Stimulated activated CD4-positive, alpha-beta T cell treated with anti-CD3 and anti-CD28 coated beads, TNF-alpha, amount 100 ng/mL, for 4 hours (primary cell): ENCODE results near the gene ACOX2.
"Not testable (repeated sequence)": the region's sequence is repeated elsewhere in the genome, so short reads cannot be mapped to it uniquely, and the experiment has no call there.

ENCODE experiments used
- DNase-seq, 3 experiments: peaks; one replicate each; pipeline ENCODE4 v3.0.0-alpha.2; 2020; ENCODE audit warnings: low read depth in 3 of 3

The ACOX2 gene

DNA sequence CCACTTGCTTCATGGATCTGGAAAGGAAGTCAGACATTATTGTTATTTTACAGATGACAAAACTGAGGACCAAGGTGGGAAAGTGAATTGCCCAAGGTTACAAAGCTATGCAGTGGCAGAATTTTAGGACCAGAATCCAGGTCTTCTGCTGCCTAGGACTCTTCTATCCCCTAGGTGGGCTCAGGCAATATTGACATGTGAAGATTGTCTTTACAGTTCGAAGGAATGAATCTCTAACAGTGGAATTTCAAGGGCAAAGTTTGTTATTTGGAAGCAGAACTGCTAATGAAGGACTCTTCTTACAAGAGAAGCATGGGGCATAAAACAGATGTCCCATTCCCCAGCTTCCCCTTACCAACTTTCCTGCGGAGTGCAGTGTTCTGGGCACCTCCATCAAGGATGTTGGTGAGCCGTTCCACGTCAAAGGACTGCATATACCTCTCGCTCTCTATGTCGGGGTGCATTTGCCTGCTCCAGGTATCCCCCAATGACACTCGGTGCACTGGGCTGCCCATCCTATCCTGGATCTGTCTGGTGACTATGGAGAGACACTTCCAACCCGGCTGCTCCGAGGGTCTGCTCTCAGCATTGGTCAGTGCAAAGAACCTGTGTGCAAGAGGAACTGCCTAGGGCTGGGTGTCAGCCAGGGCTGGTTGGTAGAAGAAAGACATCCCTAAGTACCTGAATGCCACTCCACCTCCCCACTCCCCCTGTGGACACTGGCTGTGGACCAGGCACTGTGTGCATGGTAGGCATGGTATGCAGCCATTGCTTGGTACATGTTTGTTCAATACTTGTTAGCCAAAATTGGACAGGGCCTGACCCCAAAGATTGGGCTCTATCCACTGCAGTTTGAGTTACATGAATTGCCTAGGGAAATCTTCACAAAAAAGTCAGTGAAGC is 2.1 kb downstream of the ACOX2 start:
- no peak for DNase-seq

DNA sequence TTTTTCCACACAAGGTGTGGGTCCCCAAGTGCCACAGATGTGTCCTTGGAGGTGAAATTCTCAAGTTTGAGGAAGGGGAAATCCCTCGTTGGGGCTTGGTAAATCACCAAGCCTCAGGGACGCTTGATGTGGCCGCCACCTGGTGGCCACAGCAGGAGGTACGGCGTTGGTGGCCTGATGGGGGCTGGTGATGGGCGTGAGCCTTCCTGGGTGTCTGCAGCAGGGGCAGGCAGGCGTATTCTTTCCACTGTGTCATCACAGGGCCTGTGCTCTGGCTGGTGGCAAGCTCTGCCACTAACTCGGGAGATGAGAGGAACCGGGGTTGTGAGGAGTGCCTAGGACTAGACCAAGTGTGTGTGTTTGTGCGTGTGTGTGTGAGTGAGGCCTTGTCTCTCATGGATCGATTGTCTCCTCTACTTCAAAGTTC is 4.2 kb downstream of the ACOX2 start:
- peak; percentile 55 to 79 (median 74) for DNase-seq

DNA sequence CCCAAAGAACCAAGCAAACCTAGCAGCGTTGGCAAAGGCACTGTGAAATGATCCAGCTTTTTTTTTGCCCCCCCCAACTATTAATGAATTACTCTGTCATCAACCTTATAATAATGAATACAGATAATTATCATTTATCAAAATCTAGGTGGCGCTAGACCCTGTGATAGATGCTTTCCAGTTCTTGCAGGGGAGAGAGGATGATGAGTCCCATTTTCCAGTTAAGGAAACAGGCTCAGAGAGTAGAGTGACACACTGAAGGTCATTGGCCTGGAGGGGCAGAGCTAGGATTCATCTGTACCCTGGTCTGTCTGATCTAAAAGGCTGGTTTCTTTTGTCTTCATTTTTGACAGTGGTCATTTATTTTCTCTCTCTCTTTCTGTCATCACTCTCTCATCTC is 5.0 kb downstream of the ACOX2 start:
- DNase-seq, result no peak

- DNase-seq, result no peak
Measured at GRCh38 chr3:58531555-58531954, 5.4 kb downstream of the ACOX2 start.

DNA sequence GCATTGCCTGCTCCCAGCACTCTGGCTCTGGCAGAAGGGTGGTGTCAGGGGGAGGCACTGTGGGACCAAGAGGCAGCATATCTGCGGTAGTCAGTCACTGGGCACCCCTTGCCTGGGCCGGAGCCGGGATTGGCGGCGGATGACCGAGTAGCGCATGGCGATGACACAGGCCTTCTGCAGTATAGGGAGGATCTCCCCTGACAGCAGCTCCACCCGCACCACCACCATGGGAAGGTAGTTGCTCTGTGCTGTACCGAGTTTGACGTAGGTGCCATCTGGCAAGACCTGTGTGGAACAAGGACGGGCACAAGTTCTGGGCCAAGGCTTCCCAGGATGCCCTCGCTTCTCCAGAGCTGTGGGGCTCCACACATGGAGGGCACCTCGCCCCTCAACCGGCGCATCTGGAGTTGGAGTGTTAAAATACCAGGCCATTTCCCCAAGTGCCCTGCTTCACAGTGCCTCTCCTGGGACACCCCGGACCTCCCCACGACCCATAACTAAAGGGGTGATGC is 6.6 kb downstream of the ACOX2 start:
- DNase-seq, result no peak

DNA sequence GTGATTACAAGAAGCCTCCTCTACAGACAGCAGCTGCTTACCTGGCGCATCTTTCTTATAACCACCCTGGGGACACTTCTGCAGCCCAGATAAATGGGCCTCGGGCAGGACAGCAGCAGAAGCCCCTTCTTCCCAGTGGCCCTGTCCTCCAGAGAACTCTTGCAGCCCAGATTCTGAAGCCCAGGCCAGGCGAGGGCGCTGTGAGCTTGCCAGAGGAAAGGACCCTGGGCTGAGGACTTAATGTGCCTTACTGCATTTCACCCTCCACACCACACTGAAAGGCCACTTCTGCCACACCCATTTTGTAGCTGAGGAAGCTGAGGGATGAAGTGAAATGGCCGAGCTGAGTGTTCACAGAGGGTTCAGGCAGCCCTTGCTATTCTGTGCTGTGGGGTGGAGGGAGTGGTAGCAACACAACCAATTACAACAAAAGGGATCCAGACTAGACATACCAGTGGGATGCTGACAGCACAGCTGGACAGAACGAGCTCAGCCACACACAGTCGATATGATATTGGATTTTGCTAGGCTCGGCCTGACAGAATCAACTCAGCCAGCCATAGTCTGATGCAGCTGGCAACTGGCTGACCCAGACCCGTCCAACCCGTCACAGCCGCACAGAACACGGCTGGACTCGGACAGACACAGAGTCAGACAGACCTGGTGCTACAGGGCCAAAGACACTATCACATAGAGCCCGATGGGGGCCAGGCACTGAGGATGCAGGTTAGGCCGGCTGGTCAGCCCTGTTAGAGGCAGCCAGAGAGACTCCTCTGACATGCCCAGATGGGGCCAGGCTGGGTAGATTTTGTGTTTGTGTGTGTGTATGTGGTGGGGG is 7.3 kb downstream of the ACOX2 start:
- no peak for DNase-seq

GRCh38 chr3:58528629-58529028 is 8.4 kb downstream of the ACOX2 start:
- no peak for DNase-seq

DNA sequence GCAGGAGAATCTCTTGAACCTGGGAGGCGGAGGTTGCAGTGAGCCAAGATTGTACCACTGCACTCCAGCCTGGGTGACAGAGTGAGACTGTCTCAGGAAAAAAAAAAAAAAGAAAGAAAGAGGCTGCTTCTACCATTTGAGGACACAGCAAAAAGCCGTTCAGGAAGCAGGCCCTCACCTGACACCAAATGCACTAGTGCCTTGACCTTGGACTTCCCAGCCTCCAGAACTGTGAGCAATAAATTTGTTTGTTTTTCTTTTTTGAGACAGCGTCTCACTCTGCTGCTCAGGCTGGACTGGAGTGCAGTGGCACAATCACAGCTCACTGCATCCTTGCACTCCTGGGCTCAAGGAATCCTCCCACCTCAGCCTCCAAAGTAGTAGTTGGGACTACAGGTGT is 9.6 kb downstream of the ACOX2 start:
- DNase-seq, result not testable (repeated sequence)

DNA sequence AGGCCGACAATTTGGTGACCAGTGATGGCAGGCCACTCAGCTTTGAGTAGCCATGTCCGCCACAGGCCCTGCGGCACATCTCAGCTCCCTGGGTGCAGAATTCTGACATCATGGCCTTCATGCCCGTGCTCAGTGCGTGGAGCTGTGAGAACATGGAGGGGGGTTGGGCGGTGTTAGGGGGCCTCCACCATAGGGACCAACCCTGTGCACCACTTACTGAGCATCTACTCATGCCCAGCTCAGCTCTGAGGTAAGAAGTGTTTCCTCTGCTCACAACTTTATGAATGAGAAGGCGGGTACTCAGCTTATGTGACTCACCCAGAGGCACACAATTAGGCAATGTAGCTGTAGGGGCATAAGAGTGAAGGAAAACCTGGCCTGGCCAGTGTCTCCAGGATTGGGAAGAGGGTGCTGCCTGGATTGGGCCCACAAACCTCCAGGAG is 10.5 kb downstream of the ACOX2 start:
- DNase-seq, result no peak

- no peak for DNase-seq
Measured at GRCh38 chr3:58524326-58524888, 12.6 kb downstream of the ACOX2 start.

- DNase-seq, result no peak
Measured at GRCh38 chr3:58522759-58523425, 14.1 kb downstream of the ACOX2 start.

- DNase-seq, result no peak
Measured at GRCh38 chr3:58521917-58522631, 14.9 kb downstream of the ACOX2 start.

- DNase-seq, result no peak
Measured at GRCh38 chr3:58521336-58521670, 15.7 kb downstream of the ACOX2 start.

- DNase-seq, result no peak
Measured at GRCh38 chr3:58520403-58521335, 16.3 kb downstream of the ACOX2 start.

- DNase-seq, result no peak
Measured at GRCh38 chr3:58519668-58520402, 17.2 kb downstream of the ACOX2 start.

DNA sequence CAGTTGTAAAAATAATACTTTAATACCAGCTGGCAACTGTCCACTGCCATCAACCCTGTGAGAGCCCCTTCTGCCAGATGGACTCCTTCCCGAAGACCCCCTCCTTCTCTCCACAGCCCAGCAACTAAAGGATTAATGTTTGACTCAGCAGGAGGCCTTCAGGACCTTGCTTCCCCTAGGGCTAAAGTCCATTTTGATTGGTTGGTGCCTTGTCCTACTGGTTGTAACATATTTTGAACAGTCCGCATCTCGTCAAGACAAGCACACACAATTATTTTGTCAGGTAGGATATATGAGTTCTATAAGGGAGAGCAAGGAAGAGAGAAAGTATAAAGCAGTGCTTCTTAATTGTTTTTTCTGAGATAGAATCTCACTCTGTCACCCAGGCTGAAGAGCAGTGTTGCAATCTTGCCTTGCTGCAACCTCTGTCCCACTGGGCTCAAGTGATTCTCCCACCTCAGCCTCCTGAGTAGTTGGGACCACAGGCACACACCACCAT is 18.6 kb downstream of the ACOX2 start:
- no peak for DNase-seq

- no peak for DNase-seq
Measured at GRCh38 chr3:58514405-58514804, 22.6 kb downstream of the ACOX2 start.

DNA sequence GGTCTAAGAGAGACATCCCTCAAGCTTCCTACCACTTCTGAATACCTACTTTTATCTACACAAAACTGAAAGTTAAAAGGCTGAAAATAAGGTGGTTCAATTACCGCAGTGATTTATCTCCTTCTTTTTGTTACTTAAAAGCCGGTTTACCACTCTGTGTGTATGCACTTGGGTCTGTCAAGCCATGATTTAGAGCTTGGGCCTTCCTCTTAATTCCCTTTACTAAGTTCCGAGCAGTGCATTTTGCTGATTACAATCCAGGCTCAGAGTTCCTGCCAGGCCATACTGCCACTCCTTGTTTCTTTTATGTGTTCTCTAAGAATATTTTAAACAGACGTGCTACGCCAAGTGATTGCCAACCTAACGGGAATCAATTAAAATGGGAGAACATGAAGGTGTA is 28.6 kb downstream of the ACOX2 start:
- no peak for DNase-seq
